K562 (cell line): ENCODE measurements around the gene ZEB2. TPM values are rescaled to one million over a fixed set of nuclear protein-coding genes. Genes with fewer than 3 reads are reported as not detected.

ENCODE experiments used
- ATAC-seq: fragments of 200-7000 bp; cut with Tn5 transposase; 3 replicates; pipeline ENCODE4 v1.9.1; 2020; ENCODE audit warnings: moderate library complexity
- BruUV-seq: library from RNA; stranded (reverse); fragments of 400-500 nt; replicated peaks from 2 replicates; lab custom pipeline; 2021; lab: Mats Ljungman, UMichigan
- CTCF ChIA-PET: fragments of 300-600 bp; formaldehyde crosslinking; extraction: SDS; loops from one replicate; lab custom pipeline; 2021; ENCODE audit warnings: low intra/inter-chr PET ratio; lab: Yijun Ruan, JAX
- POLR2A ChIA-PET: fragments of 300-600, 350-650 bp; sonication (Branson Sonifier 250); formaldehyde crosslinking; extraction: SDS; loops from one replicate; lab custom pipeline; 2021; ENCODE audit warnings: antibody characterized with exemption, inconsistent platforms; lab: Yijun Ruan, JAX
- DNase-seq, 4 experiments: peaks; one replicate each; pipeline versions ENCODE4 v3.0.0 to v3.0.0-alpha.2; 2011 to 2018; ENCODE audit warnings: low spot score in 3 of 4, mixed read lengths in 3 of 4; ENCODE audit errors: extremely low read depth in 1 of 4
- FAIRE-seq: peaks from 2 replicates; lab custom pipeline; 2011; peaks lifted over from hg19 to GRCh38; lab: Jason Lieb, UNC
- H2AFZ ChIP-seq: 2 replicates; pipeline ENCODE4 v1.6.0; 2011; ENCODE audit warnings: low read depth, low read length, control low read depth, inconsistent platforms
- H3K27ac ChIP-seq: fragments of 200-600 bp; 3 replicates; pipeline ENCODE4 v1.8.0; 2011; ENCODE audit warnings: low read depth, mild to moderate bottlenecking, control low read depth, inconsistent platforms, low read length, moderate library complexity, mixed read lengths; ENCODE audit errors: extremely low read depth
- H3K27me3 ChIP-seq, 2 experiments: fragments of 300-600 bp in 1 of 2; 2 replicates in 1 of 2; 3 replicates in 1 of 2; pipeline versions ENCODE4 v1.6.0 to v1.8.0; 2011; ENCODE audit warnings: inconsistent platforms in 2 of 2, low read length in 2 of 2, mild to moderate bottlenecking in 1 of 2, mixed read lengths in 1 of 2, moderate library complexity in 1 of 2; ENCODE audit not compliant: control insufficient read depth in 2 of 2, insufficient read depth in 2 of 2
- H3K36me3 ChIP-seq: fragments of 300-600 bp; 3 replicates; pipeline ENCODE4 v1.8.0; 2011; ENCODE audit warnings: mild to moderate bottlenecking, low read length, inconsistent platforms; ENCODE audit not compliant: control insufficient read depth, insufficient read depth
- H3K4me1 ChIP-seq, 2 experiments: fragments of 200-600 bp in 1 of 2; replicated peaks in 1 of 2; 2 replicates in 1 of 2; 3 replicates in 1 of 2; pipeline versions ENCODE4 v1.5.1 to v1.8.0; 2011; ENCODE audit warnings: inconsistent platforms in 2 of 2, low read length in 2 of 2, mild to moderate bottlenecking in 1 of 2, mixed read lengths in 1 of 2, moderate library complexity in 1 of 2; ENCODE audit not compliant: control insufficient read depth in 2 of 2, insufficient read depth in 2 of 2
- H3K4me2 ChIP-seq: 2 replicates; pipeline ENCODE4 v1.6.1; 2011; ENCODE audit warnings: low read length, control low read depth, inconsistent platforms, mixed read lengths; ENCODE audit not compliant: insufficient read depth
- H3K4me3 ChIP-seq: fragments of 200-600 bp; sonication (generic), shearing (Covaris generic); 2 replicates; pipeline ENCODE4 v1.5.1; 2016; ENCODE audit warnings: control low read depth, inconsistent platforms
- H3K79me2 ChIP-seq: fragments of 200-600 bp; 3 replicates; pipeline ENCODE4 v1.8.0; 2011; ENCODE audit warnings: low read length, inconsistent platforms; ENCODE audit not compliant: control insufficient read depth, insufficient read depth
- H3K9ac ChIP-seq, 2 experiments: 2 replicates each; pipeline versions ENCODE4 v1.6.0 to v1.6.1; 2011; ENCODE audit warnings: low read depth in 2 of 2, low read length in 2 of 2, control low read depth in 1 of 2, inconsistent platforms in 1 of 2, mild to moderate bottlenecking in 1 of 2, mixed read lengths in 1 of 2; ENCODE audit not compliant: insufficient read depth in 1 of 2
- H3K9me1 ChIP-seq: one replicate; pipeline ENCODE4 v1.6.0; 2011; ENCODE audit warnings: inconsistent platforms, mild to moderate bottlenecking, low read length, moderate library complexity; ENCODE audit not compliant: control insufficient read depth, insufficient read depth
- H3K9me3 ChIP-seq: replicated peaks from 2 replicates; pipeline ENCODE4 v1.5.1; 2011; ENCODE audit warnings: low read depth, low read length, inconsistent platforms; ENCODE audit not compliant: control insufficient read depth, insufficient read depth
- H4K20me1 ChIP-seq: replicated peaks from 2 replicates; pipeline ENCODE4 v1.6.1; 2011; ENCODE audit warnings: low read length, inconsistent platforms, mixed read lengths; ENCODE audit not compliant: control insufficient read depth, insufficient read depth
- ARNT ChIP-seq, 2 experiments: fragments of 450-650 bp; IDR thresholded peaks; 2 replicates each; pipeline ENCODE4 v1.6.1; 2016; ENCODE audit warnings: mild to moderate bottlenecking in 1 of 2
- BHLHE40 ChIP-seq: IDR thresholded peaks from 2 replicates; pipeline ENCODE4 v1.6.1; 2011; ENCODE audit warnings: low read length, improper control_type of control experiment
- EP400 ChIP-seq: fragments of 450-650 bp; IDR thresholded peaks from 2 replicates; pipeline ENCODE4 v1.6.1; 2017; ENCODE audit warnings: antibody characterized with exemption, mild to moderate bottlenecking, moderate library complexity
- GTF2F1 ChIP-seq: IDR thresholded peaks from 2 replicates; pipeline ENCODE4 v1.6.1; 2011; ENCODE audit warnings: low read depth, low read length, improper control_type of control experiment
- HDAC6 ChIP-seq: IDR thresholded peaks from 2 replicates; pipeline ENCODE4 v1.6.1; 2012; ENCODE audit warnings: low read depth, mild to moderate bottlenecking, control low read depth, inconsistent platforms, low read length, moderate library complexity
- MIER1 ChIP-seq: fragments of 450-650 bp; IDR thresholded peaks from 2 replicates; pipeline ENCODE4 v1.6.1; 2016; ENCODE audit warnings: antibody characterized with exemption, mild to moderate bottlenecking, low read depth
- MTF1 ChIP-seq: fragments of 250-450 bp; sonication (Bioruptor Pico); IDR thresholded peaks from 2 replicates; pipeline ENCODE4 v1.9.0; 2021; ENCODE audit warnings: moderate library complexity, mild to moderate bottlenecking, inconsistent platforms, borderline replicate concordance
- PRDM10 ChIP-seq: fragments of 450-650 bp; IDR thresholded peaks from 2 replicates; pipeline ENCODE4 v1.6.1; 2018; ENCODE audit not compliant: partially characterized antibody
- ZBTB7A ChIP-seq: IDR thresholded peaks from 2 replicates; pipeline ENCODE4 v1.6.1; 2011; ENCODE audit warnings: low read depth, mild to moderate bottlenecking, low read length, moderate library complexity, borderline replicate concordance; ENCODE audit not compliant: control insufficient read depth
- ZNF766 ChIP-seq: fragments of 200-800 bp; sonication (Bioruptor generic); conservative IDR thresholded peaks from 2 replicates; pipeline ENCODE4 v1.6.1; 2016; ENCODE audit warnings: missing genetic modification characterization, missing compliant biosample characterization
- WGBS: fragments of 100-300 bp; shearing (Covaris generic); methylation state at CpG from one replicate; pipeline ENCODE4 v1.1.6; 2016; ENCODE audit warnings: low coverage, mixed read lengths; ENCODE audit not compliant: insufficient coverage; ENCODE audit errors: missing lambda C conversion rate; 5-methylcytosine and 5-hydroxymethylcytosine counted together
- in situ Hi-C: fragments of 300-500 bp; cut with MboI; formaldehyde crosslinking; loops from 4 replicates; pipeline ENCODE4 v1.15.0; 2018; ENCODE audit warnings: inconsistent platforms, mixed read lengths
- intact Hi-C: fragments of 100-400 bp; cut with micrococcal nuclease; formaldehyde crosslinking; loops from 2 replicates; pipeline ENCODE4 v1.14.2; 2022
- polyA plus RNA-seq, 8 experiments: library from polyadenylated mRNA; depleted of rRNA in 4 of 8; stranded (reverse) in 5 of 8; unstranded in 3 of 8; fragments of >200 nt; fragmentation: Nextera tagmentation in 2 of 8; fragmentation: Illumina TruSeq in 1 of 8; extraction: Ambion mirVana in 2 of 8; extraction: Trizol in 1 of 8; gene quantifications; 2 replicates each; pipeline versions ENCODE4 v1.2.1 to v1.2.3, GENCODE V29; 2011 to 2014; ENCODE audit warnings: inconsistent platforms in 1 of 8, missing spikeins in 1 of 8
- total RNA-seq, 7 experiments: library from RNA; depleted of rRNA in 6 of 7; stranded (reverse); fragments of >200 nt in 6 of 7; fragmentation: Illumina TruSeq in 2 of 7; extraction: Trizol in 2 of 7; gene quantifications; 2 replicates each; pipeline versions ENCODE4 v1.2.1 to v1.2.3, GENCODE V29; 2011 to 2021; ENCODE audit warnings: low replicate concordance in 1 of 7
- TF ChIP-seq, protein P1 (sequence below): fragments of 200-800 bp; sonication (Bioruptor generic); IDR thresholded peaks from 2 replicates; pipeline ENCODE4 v1.6.1; 2017; ENCODE audit warnings: missing genetic modification characterization, missing compliant biosample characterization
- TF ChIP-seq, protein P2 (sequence below): fragments of 450-650 bp; IDR thresholded peaks from 2 replicates; pipeline ENCODE4 v1.6.1; 2017; ENCODE audit warnings: antibody characterized with exemption, mild to moderate bottlenecking

ZEB2 gene
- total and polyA plus RNA-seq, 9 of the 15 experiments (the other 6 are each of a cell fraction or from before 2014, with no cell fraction given), result 15.1 to 113 (median 72.3) TPM

- no peaks in the 10 kb centered on the region for H3K9me1 ChIP-seq
- BruUV-seq, result no TSS peak
- H3K27me3 ChIP-seq, result no peaks in the 10 kb centered on the region
- peak overlapping the region; percentile 65 to 84 for H3K9ac ChIP-seq
- peak overlapping the region; percentile 84 for H3K4me2 ChIP-seq
- CTCF ChIA-PET, result no interaction called here
- intact Hi-C loops (loop anchor here (5.0 to 10.0 kb wide), 6 partner anchors 139 to 521 kb away; no protein-coding TSS in a partner anchor), in situ Hi-C loops (loop anchor here (5.0 kb wide), 1 partner anchor 59 kb away; no protein-coding TSS in a partner anchor)
- WGBS, result under 1% methylated on average over 14 of the region's 15 CpGs
- peaks cover 30% of the 10 kb centered on the region for H3K79me2 ChIP-seq
- FAIRE-seq (no peak), ATAC-seq (peak; percentile 22), DNase-seq (peak in 1 of 4 experiments; percentile 40)
- no peaks in the 10 kb centered on the region for H3K9me3 ChIP-seq
- H3K27ac ChIP-seq, result peak overlapping the region; percentile 73
- H3K4me3 ChIP-seq, result peak overlapping the region; percentile 52
- H3K4me1 ChIP-seq, result peaks cover 9 to 23% of the 10 kb centered on the region in 2 experiments
- H4K20me1 ChIP-seq, result no peaks in the 10 kb centered on the region
- POLR2A ChIA-PET, result interaction anchor here (0.6 to 1.4 kb wide), 5 partner anchors 12 to 280 kb away, joined by 3 to 5 read pairs (median 4); no protein-coding TSS in a partner anchor
- peak overlapping the region; percentile 82 for H2AFZ ChIP-seq
- H3K36me3 ChIP-seq, result no peaks in the 10 kb centered on the region; the same call in 2 of the 3 replicates
- TF ChIP-seq ZBTB7A, result peak; percentile 84
- peak; percentile 55 for TF ChIP-seq PRDM10
- TF ChIP-seq, protein P1, sequence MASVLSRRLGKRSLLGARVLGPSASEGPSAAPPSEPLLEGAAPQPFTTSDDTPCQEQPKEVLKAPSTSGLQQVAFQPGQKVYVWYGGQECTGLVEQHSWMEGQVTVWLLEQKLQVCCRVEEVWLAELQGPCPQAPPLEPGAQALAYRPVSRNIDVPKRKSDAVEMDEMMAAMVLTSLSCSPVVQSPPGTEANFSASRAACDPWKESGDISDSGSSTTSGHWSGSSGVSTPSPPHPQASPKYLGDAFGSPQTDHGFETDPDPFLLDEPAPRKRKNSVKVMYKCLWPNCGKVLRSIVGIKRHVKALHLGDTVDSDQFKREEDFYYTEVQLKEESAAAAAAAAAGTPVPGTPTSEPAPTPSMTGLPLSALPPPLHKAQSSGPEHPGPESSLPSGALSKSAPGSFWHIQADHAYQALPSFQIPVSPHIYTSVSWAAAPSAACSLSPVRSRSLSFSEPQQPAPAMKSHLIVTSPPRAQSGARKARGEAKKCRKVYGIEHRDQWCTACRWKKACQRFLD (CRISPR knock-in tag), result 0 out of 2 replicates have a peak, but pooled peaks have one; percentile 36
- TF ChIP-seq EP400, result peak; percentile 31; the same call in 1 of the 2 replicates
- TF ChIP-seq MTF1 (CRISPR knock-in tag), result no peak
- no peak; a peak in 1 of 4 replicates for TF ChIP-seq ARNT (IDR thresholded peaks at IDR 0.05)
- no peak for TF ChIP-seq ZNF766
- no peak for TF ChIP-seq HDAC6
- TF ChIP-seq, protein P2, sequence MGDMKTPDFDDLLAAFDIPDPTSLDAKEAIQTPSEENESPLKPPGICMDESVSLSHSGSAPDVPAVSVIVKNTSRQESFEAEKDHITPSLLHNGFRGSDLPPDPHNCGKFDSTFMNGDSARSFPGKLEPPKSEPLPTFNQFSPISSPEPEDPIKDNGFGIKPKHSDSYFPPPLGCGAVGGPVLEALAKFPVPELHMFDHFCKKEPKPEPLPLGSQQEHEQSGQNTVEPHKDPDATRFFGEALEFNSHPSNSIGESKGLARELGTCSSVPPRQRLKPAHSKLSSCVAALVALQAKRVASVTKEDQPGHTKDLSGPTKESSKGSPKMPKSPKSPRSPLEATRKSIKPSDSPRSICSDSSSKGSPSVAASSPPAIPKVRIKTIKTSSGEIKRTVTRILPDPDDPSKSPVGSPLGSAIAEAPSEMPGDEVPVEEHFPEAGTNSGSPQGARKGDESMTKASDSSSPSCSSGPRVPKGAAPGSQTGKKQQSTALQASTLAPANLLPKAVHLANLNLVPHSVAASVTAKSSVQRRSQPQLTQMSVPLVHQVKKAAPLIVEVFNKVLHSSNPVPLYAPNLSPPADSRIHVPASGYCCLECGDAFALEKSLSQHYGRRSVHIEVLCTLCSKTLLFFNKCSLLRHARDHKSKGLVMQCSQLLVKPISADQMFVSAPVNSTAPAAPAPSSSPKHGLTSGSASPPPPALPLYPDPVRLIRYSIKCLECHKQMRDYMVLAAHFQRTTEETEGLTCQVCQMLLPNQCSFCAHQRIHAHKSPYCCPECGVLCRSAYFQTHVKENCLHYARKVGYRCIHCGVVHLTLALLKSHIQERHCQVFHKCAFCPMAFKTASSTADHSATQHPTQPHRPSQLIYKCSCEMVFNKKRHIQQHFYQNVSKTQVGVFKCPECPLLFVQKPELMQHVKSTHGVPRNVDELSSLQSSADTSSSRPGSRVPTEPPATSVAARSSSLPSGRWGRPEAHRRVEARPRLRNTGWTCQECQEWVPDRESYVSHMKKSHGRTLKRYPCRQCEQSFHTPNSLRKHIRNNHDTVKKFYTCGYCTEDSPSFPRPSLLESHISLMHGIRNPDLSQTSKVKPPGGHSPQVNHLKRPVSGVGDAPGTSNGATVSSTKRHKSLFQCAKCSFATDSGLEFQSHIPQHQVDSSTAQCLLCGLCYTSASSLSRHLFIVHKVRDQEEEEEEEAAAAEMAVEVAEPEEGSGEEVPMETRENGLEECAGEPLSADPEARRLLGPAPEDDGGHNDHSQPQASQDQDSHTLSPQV, result 0 out of 2 replicates have a peak, but pooled peaks have one; percentile 11
- TF ChIP-seq BHLHE40, result 0 out of 2 replicates have a peak, but pooled peaks have one; percentile 22
- TF ChIP-seq GTF2F1, result no peak
- TF ChIP-seq MIER1, result peak; percentile 63; the same call in 1 of the 2 replicates
Observed at GRCh38 chr2:144523596-144524117, 3.7 kb upstream of the ZEB2 start.
